A549 (cell line): ENCODE data around the gene ANKFY1. TPM values are rescaled to one million over a fixed set of nuclear protein-coding genes. Genes with fewer than 3 reads are reported as not detected.

Experiments
- ATAC-seq, 2 experiments: fragments of 200-7000 bp in 1 of 2; fragments of >200 bp in 1 of 2; cut with Nextera tagmentation in 1 of 2; cut with Tn5 transposase in 1 of 2; 3 replicates each; pipeline versions ENCODE4 v1.8.0 to v1.9.1; 2018 to 2020; ENCODE audit warnings: mild to moderate bottlenecking in 1 of 2, moderate library complexity in 1 of 2
- CTCF ChIA-PET: fragments of 300-600 bp; sonication (Branson Sonifier 250); formaldehyde crosslinking; extraction: SDS; loops from one replicate; lab custom pipeline; 2021; ENCODE audit warnings: antibody characterized with exemption, inconsistent platforms; lab: Yijun Ruan, JAX
- POLR2A ChIA-PET: fragments of 350-600 bp; formaldehyde crosslinking; extraction: SDS; loops from one replicate; lab custom pipeline; 2021; ENCODE audit warnings: antibody characterized with exemption, inconsistent platforms; lab: Yijun Ruan, JAX
- DNase-seq, 2 experiments: peaks; one replicate each; pipeline versions ENCODE4 v3.0.0 to v3.0.0-alpha.2; 2011 to 2016; ENCODE audit warnings: low read depth in 1 of 2, low spot score in 1 of 2
- FAIRE-seq: peaks from 2 replicates; lab custom pipeline; 2011; peaks lifted over from hg19 to GRCh38; lab: Jason Lieb, UNC
- H3K27ac ChIP-seq, 2 experiments: fragments of >200 bp; sonication (Bioruptor Twin); formaldehyde crosslinking; 3 replicates each; pipeline ENCODE4 v1.5.1; 2016 to 2017
- H3K4me1 ChIP-seq: fragments of >200 bp; sonication (Bioruptor Twin); formaldehyde crosslinking; 3 replicates; pipeline ENCODE4 v1.6.1; 2016
- H3K4me2 ChIP-seq: fragments of >200 bp; sonication (Bioruptor Twin); formaldehyde crosslinking; 3 replicates; pipeline ENCODE4 v1.6.1; 2016
- H3K4me3 ChIP-seq: fragments of >200 bp; sonication (Bioruptor Twin); formaldehyde crosslinking; 3 replicates; pipeline ENCODE4 v1.5.1; 2016
- H3K9me3 ChIP-seq: fragments of >200 bp; sonication (Bioruptor Twin); formaldehyde crosslinking; 3 replicates; pipeline ENCODE4 v1.6.1; 2016
- ATOH8 ChIP-seq: fragments of 250-450 bp; sonication (Bioruptor Pico); IDR thresholded peaks from 2 replicates; pipeline ENCODE4 v1.5.0; 2020; ENCODE audit warnings: low read depth, mild to moderate bottlenecking, moderate library complexity
- CEBPB ChIP-seq, 2 experiments: fragments of >200 bp in 1 of 2; sonication (Bioruptor Twin) in 1 of 2; formaldehyde crosslinking in 1 of 2; IDR thresholded peaks; 2 replicates each; pipeline ENCODE4 v1.6.1; 2012 to 2016
- CHD2 ChIP-seq: fragments of 150-350 bp; IDR thresholded peaks from 2 replicates; pipeline ENCODE4 v1.6.1; 2014; ENCODE audit warnings: low read length; ENCODE audit not compliant: partially characterized antibody
- EHF ChIP-seq: fragments of 250-450 bp; sonication (Bioruptor Pico); IDR thresholded peaks from 2 replicates; pipeline ENCODE4 v1.5.0; 2020; ENCODE audit warnings: mild to moderate bottlenecking
- EHMT2 ChIP-seq: fragments of 200-600 bp; sonication (generic); IDR thresholded peaks from 2 replicates; pipeline ENCODE4 v1.6.1; 2016; ENCODE audit warnings: antibody characterized with exemption, low read depth, mild to moderate bottlenecking, moderate library complexity
- ELK1 ChIP-seq: fragments of 150-350 bp; IDR thresholded peaks from 2 replicates; pipeline ENCODE4 v1.6.1; 2014; ENCODE audit warnings: low read depth, mild to moderate bottlenecking, low read length
- EP300 ChIP-seq, 2 experiments: fragments of >200 bp; sonication (Bioruptor Twin); formaldehyde crosslinking; IDR thresholded peaks; 2 replicates in 1 of 2; 3 replicates in 1 of 2; pipeline ENCODE4 v1.6.1; 2016 to 2017
- ESRRA ChIP-seq: fragments of 150-350 bp; IDR thresholded peaks from 2 replicates; pipeline ENCODE4 v1.6.1; 2014; ENCODE audit warnings: mild to moderate bottlenecking, low read length, borderline replicate concordance
- FOSL2 ChIP-seq, 2 experiments: fragments of 450-650 bp in 1 of 2; fragments of >200 bp in 1 of 2; sonication (Bioruptor Twin) in 1 of 2; formaldehyde crosslinking; IDR thresholded peaks; 2 replicates each; pipeline versions ENCODE4 v1.5.0 to v1.6.1; 2016 to 2020; ENCODE audit warnings: mild to moderate bottlenecking in 1 of 2, moderate library complexity in 1 of 2
- HDAC2 ChIP-seq: fragments of 200-600 bp; sonication (generic); IDR thresholded peaks from 2 replicates; pipeline ENCODE4 v1.6.1; 2016
- HEYL ChIP-seq: fragments of 250-450 bp; sonication (Bioruptor Pico); IDR thresholded peaks from 2 replicates; pipeline ENCODE4 v1.8.0; 2021; ENCODE audit warnings: mild to moderate bottlenecking, moderate library complexity
- KDM1A ChIP-seq: fragments of 200-600 bp; sonication (generic); IDR thresholded peaks from 2 replicates; pipeline ENCODE4 v1.6.1; 2016; ENCODE audit warnings: low read depth, mild to moderate bottlenecking
- KDM5A ChIP-seq: fragments of 200-600 bp; sonication (generic); IDR thresholded peaks from 2 replicates; pipeline ENCODE4 v1.6.1; 2016; ENCODE audit warnings: antibody characterized with exemption, mild to moderate bottlenecking
- NFE2L2 ChIP-seq: fragments of 150-350 bp; conservative IDR thresholded peaks from 2 replicates; pipeline ENCODE4 v1.6.1; 2014; ENCODE audit warnings: low read length
- NPAS2 ChIP-seq: fragments of 250-450 bp; sonication (Bioruptor Pico); IDR thresholded peaks from 2 replicates; pipeline ENCODE4 v1.8.0; 2022; ENCODE audit warnings: mild to moderate bottlenecking, moderate library complexity, borderline replicate concordance
- PBX3 ChIP-seq: IDR thresholded peaks from 2 replicates; pipeline ENCODE4 v1.6.1; 2012
- POLR2AphosphoS2 ChIP-seq: conservative IDR thresholded peaks from 2 replicates; pipeline ENCODE4 v1.6.1; 2012; ENCODE audit warnings: low read length, improper control_type of control experiment, inconsistent platforms
- RCOR1 ChIP-seq: fragments of 150-350 bp; IDR thresholded peaks from 2 replicates; pipeline ENCODE4 v1.6.1; 2014; ENCODE audit warnings: antibody characterized with exemption, low read length, low read depth
- RFX5 ChIP-seq: fragments of 450-650 bp; IDR thresholded peaks from 2 replicates; pipeline ENCODE4 v1.7.1; 2014; ENCODE audit warnings: antibody characterized with exemption, mild to moderate bottlenecking, moderate library complexity
- RNF2 ChIP-seq: fragments of 200-600 bp; sonication (generic); IDR thresholded peaks from 2 replicates; pipeline ENCODE4 v1.6.1; 2016; ENCODE audit warnings: low read depth, mild to moderate bottlenecking, antibody characterized with exemption, moderate library complexity, borderline replicate concordance
- SREBF2 ChIP-seq: fragments of 450-650 bp; IDR thresholded peaks from 2 replicates; pipeline ENCODE4 v1.6.1; 2014; ENCODE audit warnings: mild to moderate bottlenecking, moderate library complexity
- TP53 ChIP-seq: fragments of 250-450 bp; sonication (Bioruptor Pico); IDR thresholded peaks from 2 replicates; pipeline ENCODE4 v1.5.0; 2021; ENCODE audit warnings: mild to moderate bottlenecking, moderate library complexity
- ZFP36 ChIP-seq: fragments of 450-650 bp; IDR thresholded peaks from 2 replicates; pipeline ENCODE4 v1.6.1; 2014; ENCODE audit warnings: borderline replicate concordance; ENCODE audit not compliant: partially characterized antibody
- WGBS: methylation state at CpG from one replicate; pipeline ENCODE4 v1.1.6; 2017; ENCODE audit errors: missing lambda C conversion rate; 5-methylcytosine and 5-hydroxymethylcytosine counted together
- polyA plus RNA-seq, 4 experiments: library from polyadenylated mRNA; depleted of rRNA in 3 of 4; stranded (reverse); fragments of >200 nt; fragmentation: RNase III in 1 of 4; extraction: RNeasy Plus Mini Kit Qiagen cat#74134 plus additional on column Dnase treatment in 1 of 4; gene quantifications; 2 replicates in 3 of 4; 3 replicates in 1 of 4; pipeline ENCODE4 v1.2.3, GENCODE V29; 2011 to 2017
- TF ChIP-seq, protein P1 (sequence below): fragments of >200 bp; sonication (Bioruptor Twin); formaldehyde crosslinking; IDR thresholded peaks from 3 replicates; pipeline ENCODE4 v1.5.1; 2016

Gene ANKFY1
- polyA plus RNA-seq, 2 of the 4 experiments (the other 2 are of a cell fraction), result 28.5 to 51.7 TPM

DNA sequence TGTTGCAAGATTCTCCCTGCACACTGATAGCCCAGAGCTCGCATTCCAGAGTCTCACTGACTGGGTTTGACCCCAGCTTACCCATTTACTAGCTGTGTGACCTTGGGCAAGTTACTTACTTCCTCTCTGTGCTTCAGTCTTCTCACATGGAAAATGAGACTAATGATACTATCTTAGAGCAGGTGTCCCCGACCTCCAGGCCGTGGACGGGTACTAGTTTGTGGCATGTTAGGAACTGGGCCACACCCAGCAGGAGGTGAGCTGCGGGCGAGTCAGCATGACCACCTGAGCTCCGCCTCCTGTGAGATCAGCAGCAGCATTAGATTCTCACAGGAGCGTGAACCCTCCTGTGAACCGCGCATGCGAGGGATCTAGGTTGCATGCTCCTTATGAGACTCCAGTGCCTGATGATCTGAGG, 15.8 kb downstream of the ANKFY1 start:
- DNase-seq, result no peak
- no peak for ATAC-seq
- H3K27ac ChIP-seq, result no peak overlapping the region

GRCh38 chr17:4247361-4247970, 16.3 kb downstream of the ANKFY1 start:
- Histone ChIP-seq H3K27ac (no peak overlapping the region), H3K9me3 (no peaks in the 10 kb centered on the region), H3K4me3 (no peak overlapping the region), H3K4me2 (no peak overlapping the region), H3K4me1 (peaks cover 11% of the 10 kb centered on the region; the same call in 2 of the 3 replicates)
- FAIRE-seq (no peak), DNase-seq (no peak), ATAC-seq (no peak)
- POLR2A ChIA-PET, result no interaction called here
- CTCF ChIA-PET, result interaction anchor here (0.9 to 9.1 kb wide), 11 partner anchors 8 to 243 kb away, joined by 3 to 119 read pairs (median 10); partner anchors contain the start of gene ANKFY1
- 60% methylated on average over 5 of the region's 5 CpGs for WGBS
- TF ChIP-seq RFX5 (no peak), NFE2L2 (no peak), KDM5A (no peak), FOSL2 (IDR thresholded peaks at IDR 0.05) (no peak), FOSL2 (CRISPR knock-in tag; IDR thresholded peaks at IDR 0.05) (peak; percentile 6; the same call in 1 of the 2 replicates)
- TF ChIP-seq, protein P1, sequence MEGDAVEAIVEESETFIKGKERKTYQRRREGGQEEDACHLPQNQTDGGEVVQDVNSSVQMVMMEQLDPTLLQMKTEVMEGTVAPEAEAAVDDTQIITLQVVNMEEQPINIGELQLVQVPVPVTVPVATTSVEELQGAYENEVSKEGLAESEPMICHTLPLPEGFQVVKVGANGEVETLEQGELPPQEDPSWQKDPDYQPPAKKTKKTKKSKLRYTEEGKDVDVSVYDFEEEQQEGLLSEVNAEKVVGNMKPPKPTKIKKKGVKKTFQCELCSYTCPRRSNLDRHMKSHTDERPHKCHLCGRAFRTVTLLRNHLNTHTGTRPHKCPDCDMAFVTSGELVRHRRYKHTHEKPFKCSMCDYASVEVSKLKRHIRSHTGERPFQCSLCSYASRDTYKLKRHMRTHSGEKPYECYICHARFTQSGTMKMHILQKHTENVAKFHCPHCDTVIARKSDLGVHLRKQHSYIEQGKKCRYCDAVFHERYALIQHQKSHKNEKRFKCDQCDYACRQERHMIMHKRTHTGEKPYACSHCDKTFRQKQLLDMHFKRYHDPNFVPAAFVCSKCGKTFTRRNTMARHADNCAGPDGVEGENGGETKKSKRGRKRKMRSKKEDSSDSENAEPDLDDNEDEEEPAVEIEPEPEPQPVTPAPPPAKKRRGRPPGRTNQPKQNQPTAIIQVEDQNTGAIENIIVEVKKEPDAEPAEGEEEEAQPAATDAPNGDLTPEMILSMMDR, result no peak

More for the DNA sequence above, 15.8 kb downstream of the ANKFY1 start:
- Histone ChIP-seq H3K9me3 (no peaks in the 10 kb centered on the region), H3K4me3 (no peak overlapping the region), H3K4me2 (no peak overlapping the region)
- CTCF ChIA-PET, result interaction anchor here (0.6 to 9.1 kb wide), 14 partner anchors 8 to 244 kb away, joined by 3 to 119 read pairs (median 8); partner anchors contain the start of gene ANKFY1
- TF ChIP-seq SREBF2 (no peak), ELK1 (no peak), CHD2 (no peak), EHMT2 (no peak), EP300 (IDR thresholded peaks at IDR 0.05) (no peak), PBX3 (no peak), EHF (no peak), CEBPB (IDR thresholded peaks at IDR 0.05) (no peak), ZFP36 (no peak), RCOR1 (no peak), NPAS2 (CRISPR knock-in tag) (no peak), KDM1A (no peak), ATOH8 (CRISPR knock-in tag) (no peak), ESRRA (no peak), HEYL (CRISPR knock-in tag) (no peak), HDAC2 (no peak), RNF2 (no peak), POLR2AphosphoS2 (no peak), TP53 (no peak)
- TF ChIP-seq, all 56 proteins: peak for 0
- POLR2A ChIA-PET, result no interaction called here
- FAIRE-seq, result no peak
- H3K4me1 ChIP-seq, result peaks cover 11% of the 10 kb centered on the region; the same call in 2 of the 3 replicates
- 91% methylated on average over 11 of the region's 11 CpGs for WGBS
